Glomerular endothelial cell (primary cell): ENCODE data around the gene FDCSP. TPM values are rescaled to one million over a fixed set of nuclear protein-coding genes. Genes with fewer than 3 reads are reported as not detected.
"Not testable (repeated sequence)": the region's sequence is repeated elsewhere in the genome, so short reads cannot be mapped to it uniquely, and the experiment has no call there.

Source experiments
- DNase-seq: peaks from one replicate; pipeline ENCODE4 v3.0.0-alpha.2; 2011; ENCODE audit warnings: low read depth, low spot score; ENCODE audit errors: extremely low read depth
- total RNA-seq: library from RNA; depleted of rRNA; stranded (reverse); fragments of >200 nt; gene quantifications from 2 replicates; pipeline ENCODE4 v1.2.3, GENCODE V29; 2015

Gene FDCSP
- not detected in 2 replicates for total RNA-seq

GRCh38 chr4:70225824-70226223 is at the start of gene FDCSP:
Gene FDCSP, plus strand, starts transcription at chr4:70226124. Its CDS starts 5,071 bp downstream, at chr4:70231195.
- DNase-seq: no peak

- no peak for DNase-seq
These were observed 48.8 kb upstream of the FDCSP start for GRCh38 chr4:70177090-70177489.

GRCh38 chr4:70178075-70178660 is 47.8 kb upstream of the FDCSP start:
- no peak for DNase-seq

- DNase-seq: no peak
These were observed 46.1 kb upstream of the FDCSP start for GRCh38 chr4:70179811-70180210.

- no peak for DNase-seq
These were observed 44.1 kb upstream of the FDCSP start for GRCh38 chr4:70181864-70182263.

- DNase-seq: no peak
These were observed 43.3 kb upstream of the FDCSP start for GRCh38 chr4:70182517-70183167.

GRCh38 chr4:70183168-70183939 is 42.6 kb upstream of the FDCSP start:
- peak; percentile 34 for DNase-seq

GRCh38 chr4:70183940-70184246 is 42.0 kb upstream of the FDCSP start:
- DNase-seq: no peak

GRCh38 chr4:70187216-70187615 is 38.7 kb upstream of the FDCSP start:
- DNase-seq: no peak

GRCh38 chr4:70190579-70190978 is 35.3 kb upstream of the FDCSP start:
- no peak for DNase-seq

GRCh38 chr4:70191647-70192046 is 34.3 kb upstream of the FDCSP start:
- DNase-seq: no peak

GRCh38 chr4:70192895-70193294 is 33.0 kb upstream of the FDCSP start:
- no peak for DNase-seq

GRCh38 chr4:70195425-70195824 is 30.5 kb upstream of the FDCSP start, which contains the start of gene ODAM:
Gene ODAM, plus strand, starts transcription at chr4:70195725. Its CDS starts 819 bp downstream, at chr4:70196544.
- no peak for DNase-seq

- DNase-seq: no peak
These were observed 29.1 kb upstream of the FDCSP start for GRCh38 chr4:70196857-70197256.

- no peak for DNase-seq
These were observed 28.1 kb upstream of the FDCSP start for GRCh38 chr4:70197842-70198241.

GRCh38 chr4:70203601-70204000 is 22.3 kb upstream of the FDCSP start:
- no peak for DNase-seq

GRCh38 chr4:70212752-70213151 is 13.2 kb upstream of the FDCSP start:
- DNase-seq: not testable (repeated sequence)

GRCh38 chr4:70216109-70216508 is 9.8 kb upstream of the FDCSP start:
- DNase-seq: not testable (repeated sequence)

GRCh38 chr4:70216550-70216949 is 9.4 kb upstream of the FDCSP start:
- not testable (repeated sequence) for DNase-seq

- not testable (repeated sequence) for DNase-seq
These were observed 4.5 kb upstream of the FDCSP start for GRCh38 chr4:70221389-70221788.

- not testable (repeated sequence) for DNase-seq
These were observed 4.1 kb upstream of the FDCSP start for GRCh38 chr4:70221818-70222217.

GRCh38 chr4:70236125-70236524 is 10.2 kb downstream of the FDCSP start:
- DNase-seq: no peak
